Measurements from ENCODE around the gene MATN3.

- TF ChIP-seq CTCF (conservative IDR thresholded peaks at IDR 0.05 in 1 of 2, IDR thresholded peaks at IDR 0.05 in 1 of 2; ENCODE audit: extremely low read depth in 1 of 2, insufficient read depth in 1 of 2, low read depth in 1 of 2, low read length in 2 of 2) (no peak), EZH2 (IDR thresholded peaks at IDR 0.05; ENCODE audit: borderline replicate concordance, low read length) (no peak)
Observed at GRCh38 chr2:20013126-20013849, 820 bp upstream of the MATN3 start.

Measured in mammary epithelial cell (primary cell).